HCT116 (cell line): ENCODE measurements around the gene OR10H5. TPM values are rescaled to one million over a fixed set of nuclear protein-coding genes. Genes with fewer than 3 reads are reported as not detected.

Experiments used
- ATAC-seq: fragments of 200-7000 bp; cut with Tn5 transposase; 2 replicates; pipeline ENCODE4 v1.9.1; 2020; ENCODE audit warnings: mild to moderate bottlenecking, moderate library complexity
- BruUV-seq: library from RNA; stranded (reverse); fragments of 400-500 nt; replicated peaks from 2 replicates; lab custom pipeline; 2021; lab: Mats Ljungman, UMichigan
- CTCF ChIA-PET: fragments of 300-600 bp; sonication (Branson Sonifier 250); formaldehyde crosslinking; loops from one replicate; lab custom pipeline; 2021; ENCODE audit warnings: antibody characterized with exemption; lab: Charles Lee
- POLR2A ChIA-PET: fragments of 300-600, 350-600 bp; sonication (Branson Sonifier 250); formaldehyde crosslinking; loops from one replicate; lab custom pipeline; 2021; ENCODE audit warnings: antibody characterized with exemption; lab: Charles Lee
- RAD21 ChIA-PET, 2 experiments: fragments of 300-600 bp; sonication (Branson Sonifier 250); formaldehyde crosslinking; loops; one replicate each; lab custom pipeline; 2023; ENCODE audit warnings: low total read pairs in 2 of 2; ENCODE audit not compliant: uncharacterized antibody in 2 of 2, unreplicated experiment in 2 of 2, low non-redundant PET in 1 of 2; lab: Charles Lee
- DNase-seq: peaks from one replicate; pipeline ENCODE4 v3.0.0-alpha.2; 2010; ENCODE audit warnings: low read depth, low spot score
- H2AFZ ChIP-seq: fragments of 200-600 bp; shearing (Covaris generic), sonication (generic); 2 replicates; pipeline ENCODE4 v1.6.1; 2017; ENCODE audit warnings: low read depth, mixed run types, mixed read lengths, antibody characterized with exemption, low read length; ENCODE audit not compliant: poor library complexity, severe bottlenecking
- H3K27ac ChIP-seq: 2 replicates; pipeline ENCODE4 v1.5.1; 2012; ENCODE audit warnings: low read depth, low read length
- H3K27me3 ChIP-seq: fragments of 200-600 bp; sonication (generic); 2 replicates; pipeline ENCODE4 v1.6.1; 2016; ENCODE audit warnings: mixed run types, low read length, mixed read lengths; ENCODE audit not compliant: insufficient read depth
- H3K36me3 ChIP-seq, 2 experiments: fragments of 200-500 bp in 1 of 2; fragments of 200-600 bp in 1 of 2; sonication (Bioruptor generic) in 1 of 2; sonication (generic) in 1 of 2; 2 replicates each; pipeline versions ENCODE4 v1.5.1 to v1.6.1; 2014 to 2016; ENCODE audit warnings: low read length in 2 of 2, inconsistent platforms in 1 of 2, mixed read lengths in 1 of 2, mixed run types in 1 of 2; ENCODE audit not compliant: insufficient read depth in 2 of 2, control insufficient read depth in 1 of 2
- H3K4me1 ChIP-seq, 2 experiments: fragments of 200-600 bp in 1 of 2; sonication (generic) in 1 of 2; 2 replicates each; pipeline versions ENCODE4 v1.5.1 to v1.6.1; 2012 to 2017; ENCODE audit warnings: low read length in 2 of 2, inconsistent platforms in 1 of 2, mild to moderate bottlenecking in 1 of 2, mixed read lengths in 1 of 2, mixed run types in 1 of 2, moderate library complexity in 1 of 2; ENCODE audit not compliant: insufficient read depth in 2 of 2, control insufficient read depth in 1 of 2
- H3K4me2 ChIP-seq: fragments of 200-600 bp; sonication (generic); 2 replicates; pipeline ENCODE4 v1.6.1; 2017; ENCODE audit warnings: mixed run types, low read length, mixed read lengths
- H3K4me3 ChIP-seq, 2 experiments: fragments of 200-600 bp in 1 of 2; sonication (generic) in 1 of 2; replicated peaks in 1 of 2; 2 replicates each; pipeline ENCODE4 v1.5.1; 2011 to 2016; ENCODE audit warnings: low read length in 2 of 2, control low read depth in 1 of 2, low read depth in 1 of 2, mild to moderate bottlenecking in 1 of 2, mixed read lengths in 1 of 2, mixed run types in 1 of 2
- H3K79me2 ChIP-seq: fragments of 200-600 bp; sonication (generic); 2 replicates; pipeline ENCODE4 v1.6.1; 2017; ENCODE audit warnings: mild to moderate bottlenecking, mixed run types, low read length, moderate library complexity, mixed read lengths; ENCODE audit not compliant: insufficient read depth
- H3K9ac ChIP-seq: fragments of 200-600 bp; sonication (generic); 2 replicates; pipeline ENCODE4 v1.6.1; 2016; ENCODE audit warnings: low read length, mixed read lengths
- H3K9me2 ChIP-seq: fragments of 200-600 bp; sonication (generic), shearing (Covaris generic); 2 replicates; pipeline ENCODE4 v1.6.1; 2017; ENCODE audit warnings: mixed run types, mild to moderate bottlenecking, moderate library complexity; ENCODE audit not compliant: insufficient read depth
- H3K9me3 ChIP-seq, 2 experiments: fragments of 200-500 bp in 1 of 2; fragments of 200-600 bp in 1 of 2; sonication (Bioruptor generic) in 1 of 2; sonication (generic) in 1 of 2; 2 replicates each; pipeline ENCODE4 v1.6.1; 2014 to 2017; ENCODE audit warnings: low read length in 2 of 2, mixed read lengths in 2 of 2, inconsistent platforms in 1 of 2, low read depth in 1 of 2, mild to moderate bottlenecking in 1 of 2, mixed run types in 1 of 2, moderate library complexity in 1 of 2; ENCODE audit not compliant: control insufficient read depth in 1 of 2, insufficient read depth in 1 of 2
- H4K20me1 ChIP-seq: fragments of 200-600 bp; sonication (generic), shearing (Covaris generic); 2 replicates; pipeline ENCODE4 v1.6.1; 2017; ENCODE audit warnings: mixed run types, mild to moderate bottlenecking, moderate library complexity; ENCODE audit not compliant: insufficient read depth
- CBX3 ChIP-seq: IDR thresholded peaks from 2 replicates; pipeline ENCODE4 v1.6.1; 2012; ENCODE audit warnings: low read depth
- CEBPB ChIP-seq: IDR thresholded peaks from 2 replicates; pipeline ENCODE4 v1.6.1; 2012; ENCODE audit warnings: low read depth
- EGR1 ChIP-seq: IDR thresholded peaks from 2 replicates; pipeline ENCODE4 v1.6.1; 2012; ENCODE audit warnings: low read depth
- ELF1 ChIP-seq: IDR thresholded peaks from 2 replicates; pipeline ENCODE4 v1.6.1; 2012; ENCODE audit warnings: low read depth, borderline replicate concordance
- EZH2 ChIP-seq: fragments of 200-600 bp; sonication (generic); IDR thresholded peaks from 2 replicates; pipeline ENCODE4 v1.6.1; 2017; ENCODE audit warnings: antibody characterized with exemption, mixed run types
- FOSL1 ChIP-seq: IDR thresholded peaks from 2 replicates; pipeline ENCODE4 v1.6.1; 2012; ENCODE audit warnings: low read depth
- POLR2A ChIP-seq: IDR thresholded peaks from 2 replicates; pipeline ENCODE4 v1.7.0; 2011; ENCODE audit warnings: borderline replicate concordance; ENCODE audit not compliant: insufficient read depth, insufficient read length; ENCODE audit errors: extremely low read depth
- POLR2AphosphoS5 ChIP-seq: IDR thresholded peaks from 2 replicates; pipeline ENCODE4 v1.6.1; 2011; ENCODE audit warnings: mild to moderate bottlenecking, low read depth, low read length, moderate library complexity
- SRF ChIP-seq: IDR thresholded peaks from 2 replicates; pipeline ENCODE4 v1.6.1; 2012; ENCODE audit warnings: low read depth
- TCF7L2 ChIP-seq: IDR thresholded peaks from 2 replicates; pipeline ENCODE4 v1.7.0; 2011; ENCODE audit warnings: borderline replicate concordance, inconsistent platforms; ENCODE audit not compliant: insufficient read depth, insufficient read length; ENCODE audit errors: extremely low read depth
- ZNF274 ChIP-seq: fragments of 200-500 bp; sonication (Bioruptor generic); IDR thresholded peaks from 2 replicates; pipeline ENCODE4 v1.6.1; 2014; ENCODE audit warnings: mild to moderate bottlenecking, low read depth, low read length, inconsistent platforms
- intact Hi-C: fragments of 100-400 bp; cut with micrococcal nuclease; formaldehyde crosslinking; loops from 2 replicates; pipeline ENCODE4 v1.10.0; 2022
- total RNA-seq: library from RNA; stranded (reverse); gene quantifications from one replicate; pipeline ENCODE4 v1.2.1, GENCODE V29; 2021; ENCODE audit not compliant: unreplicated experiment
- TF ChIP-seq, protein P1 (sequence below): IDR thresholded peaks from 2 replicates; pipeline ENCODE4 v1.6.1; 2012; ENCODE audit warnings: low read depth
- TF ChIP-seq, protein P2 (sequence below): IDR thresholded peaks from 2 replicates; pipeline ENCODE4 v1.6.1; 2012

OR10H5 gene
- total RNA-seq, 1 experiment from 2014 or later: not detected

DNA sequence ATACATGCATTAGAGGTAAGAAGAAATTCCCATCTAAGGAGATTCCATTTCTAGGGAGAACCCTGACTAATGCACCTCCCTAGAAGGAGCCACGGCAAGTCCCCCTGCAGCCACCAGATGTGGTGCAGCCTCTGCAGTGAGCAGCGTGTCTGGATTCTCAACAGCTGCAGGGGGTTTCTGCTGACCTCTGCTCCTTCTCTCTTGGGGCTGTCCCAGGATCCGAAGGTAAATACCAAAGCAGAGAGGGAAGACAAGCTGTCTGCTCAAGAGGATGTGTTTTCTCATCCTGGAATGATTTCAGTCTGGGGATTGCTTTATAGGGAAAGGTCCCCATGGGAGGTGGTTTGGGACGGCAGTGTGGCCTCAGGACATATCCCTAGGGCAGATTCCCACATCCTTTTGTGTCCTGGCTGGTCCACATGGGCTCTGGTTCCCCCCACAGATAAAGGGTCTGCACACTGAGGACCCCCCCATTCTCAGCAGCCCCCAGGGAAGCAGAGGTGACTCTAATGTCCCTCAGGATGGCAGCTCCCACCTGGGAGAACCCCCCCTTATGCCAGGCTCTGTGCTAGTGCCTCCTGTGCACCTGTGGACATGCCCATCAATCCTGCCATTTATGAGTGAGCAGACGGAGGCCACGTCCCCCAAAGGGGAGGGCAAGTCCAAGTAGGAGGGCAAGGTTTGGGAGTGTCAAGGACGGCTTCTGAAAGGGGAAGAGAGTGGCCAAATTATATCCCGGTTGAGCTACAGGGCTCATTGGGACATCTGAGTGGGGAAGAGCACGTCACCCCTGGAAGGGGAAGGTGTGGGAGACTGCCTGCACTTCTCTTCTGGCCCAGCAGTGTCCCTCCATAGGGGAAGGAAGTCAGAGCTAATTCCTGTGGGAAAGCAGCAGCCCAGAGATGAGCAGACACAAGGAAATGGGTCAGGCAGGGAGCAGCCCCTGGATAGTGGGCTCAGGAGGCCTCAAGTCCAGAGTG is 10.2 kb upstream of the OR10H5 start:
- H4K20me1 ChIP-seq: no peaks in the 10 kb centered on the region
- no peak overlapping the region for H2AFZ ChIP-seq
- H3K9ac ChIP-seq: no peak overlapping the region
- CTCF ChIA-PET: no interaction called here
- DNase-seq (no peak), ATAC-seq (no peak)
- POLR2A ChIA-PET: no interaction called here
- no peaks in the 10 kb centered on the region for H3K79me2 ChIP-seq
- no peaks in the 10 kb centered on the region for H3K36me3 ChIP-seq
- no TSS peak for BruUV-seq
- peaks cover 9 to 14% of the 10 kb centered on the region in 2 experiments; a peak in 3 of 4 replicates for H3K4me1 ChIP-seq
- no peaks in the 10 kb centered on the region for H3K9me2 ChIP-seq
- no peaks in the 10 kb centered on the region for H3K9me3 ChIP-seq
- peaks cover 23% of the 10 kb centered on the region; the same call in 1 of the 2 replicates for H3K27me3 ChIP-seq
- no peak overlapping the region for H3K4me3 ChIP-seq
- no peak overlapping the region for H3K4me2 ChIP-seq
- intact Hi-C loops: no loop called here
- RAD21 ChIA-PET: no interaction called here
- H3K27ac ChIP-seq: no peak overlapping the region
- TF ChIP-seq FOSL1: no peak
- TF ChIP-seq CBX3: no peak
- TF ChIP-seq POLR2AphosphoS5: no peak
- no peak for TF ChIP-seq POLR2A
- TF ChIP-seq, all 23 proteins: peak for 0

DNA sequence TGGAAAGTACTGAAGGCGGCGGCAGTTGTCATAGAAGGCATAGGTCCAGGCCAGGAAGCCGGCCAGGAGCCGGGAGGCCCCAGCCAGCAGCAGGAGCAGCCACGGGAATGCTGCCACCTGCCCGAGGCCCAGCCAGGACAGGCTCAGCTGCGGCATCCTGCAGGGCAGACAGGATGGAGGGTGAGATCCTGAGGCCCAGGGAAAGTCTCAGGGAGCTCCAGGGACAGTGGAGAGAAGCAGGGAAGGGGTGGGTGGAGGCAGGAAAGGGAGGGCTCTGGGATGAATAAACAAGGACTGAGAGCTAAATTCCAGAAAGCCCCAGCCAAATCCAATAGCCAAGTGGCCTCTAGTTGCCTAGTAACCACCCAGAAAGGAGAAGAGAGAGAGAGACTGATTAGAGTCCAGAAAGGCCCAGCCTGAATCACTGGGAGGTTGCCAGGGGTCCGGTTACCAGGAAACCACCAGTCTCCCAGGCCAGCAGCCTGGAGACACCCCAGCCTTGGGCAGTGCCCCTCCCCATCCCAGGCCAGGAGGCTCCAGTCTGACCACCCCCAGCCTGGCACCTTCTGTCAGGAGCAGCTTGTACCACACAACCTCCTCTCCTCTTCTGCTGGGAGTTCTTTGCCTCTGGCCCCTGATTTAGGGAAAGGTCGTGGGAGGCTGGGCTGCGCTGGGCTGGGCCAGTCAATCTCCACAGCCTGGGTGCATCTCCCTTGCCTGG is 7.5 kb upstream of the OR10H5 start:
- ChIA-PET RAD21 (no interaction called here), CTCF (no interaction called here), POLR2A (no interaction called here)
- Histone ChIP-seq H3K9ac (no peak overlapping the region), H2AFZ (no peak overlapping the region), H3K27ac (no peak overlapping the region), H4K20me1 (no peaks in the 10 kb centered on the region), H3K4me1 (peaks cover 9 to 14% of the 10 kb centered on the region in 2 experiments; a peak in 3 of 4 replicates), H3K27me3 (peaks cover 23% of the 10 kb centered on the region; the same call in 1 of the 2 replicates), H3K36me3 (no peaks in the 10 kb centered on the region), H3K4me3 (no peak overlapping the region), H3K79me2 (no peaks in the 10 kb centered on the region), H3K9me3 (no peaks in the 10 kb centered on the region), H3K9me2 (no peaks in the 10 kb centered on the region), H3K4me2 (no peak overlapping the region)
- DNase-seq (no peak), ATAC-seq (peak; percentile 26)
- intact Hi-C loops: no loop called here
- BruUV-seq: no TSS peak
- TF ChIP-seq TCF7L2 (no peak), SRF (no peak), EGR1 (no peak), CEBPB (no peak), EZH2 (no peak), POLR2AphosphoS5 (no peak), ZNF274 (no peak), ELF1 (no peak)
- TF ChIP-seq, protein P1, sequence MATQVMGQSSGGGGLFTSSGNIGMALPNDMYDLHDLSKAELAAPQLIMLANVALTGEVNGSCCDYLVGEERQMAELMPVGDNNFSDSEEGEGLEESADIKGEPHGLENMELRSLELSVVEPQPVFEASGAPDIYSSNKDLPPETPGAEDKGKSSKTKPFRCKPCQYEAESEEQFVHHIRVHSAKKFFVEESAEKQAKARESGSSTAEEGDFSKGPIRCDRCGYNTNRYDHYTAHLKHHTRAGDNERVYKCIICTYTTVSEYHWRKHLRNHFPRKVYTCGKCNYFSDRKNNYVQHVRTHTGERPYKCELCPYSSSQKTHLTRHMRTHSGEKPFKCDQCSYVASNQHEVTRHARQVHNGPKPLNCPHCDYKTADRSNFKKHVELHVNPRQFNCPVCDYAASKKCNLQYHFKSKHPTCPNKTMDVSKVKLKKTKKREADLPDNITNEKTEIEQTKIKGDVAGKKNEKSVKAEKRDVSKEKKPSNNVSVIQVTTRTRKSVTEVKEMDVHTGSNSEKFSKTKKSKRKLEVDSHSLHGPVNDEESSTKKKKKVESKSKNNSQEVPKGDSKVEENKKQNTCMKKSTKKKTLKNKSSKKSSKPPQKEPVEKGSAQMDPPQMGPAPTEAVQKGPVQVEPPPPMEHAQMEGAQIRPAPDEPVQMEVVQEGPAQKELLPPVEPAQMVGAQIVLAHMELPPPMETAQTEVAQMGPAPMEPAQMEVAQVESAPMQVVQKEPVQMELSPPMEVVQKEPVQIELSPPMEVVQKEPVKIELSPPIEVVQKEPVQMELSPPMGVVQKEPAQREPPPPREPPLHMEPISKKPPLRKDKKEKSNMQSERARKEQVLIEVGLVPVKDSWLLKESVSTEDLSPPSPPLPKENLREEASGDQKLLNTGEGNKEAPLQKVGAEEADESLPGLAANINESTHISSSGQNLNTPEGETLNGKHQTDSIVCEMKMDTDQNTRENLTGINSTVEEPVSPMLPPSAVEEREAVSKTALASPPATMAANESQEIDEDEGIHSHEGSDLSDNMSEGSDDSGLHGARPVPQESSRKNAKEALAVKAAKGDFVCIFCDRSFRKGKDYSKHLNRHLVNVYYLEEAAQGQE: no peak
- TF ChIP-seq, protein P2, sequence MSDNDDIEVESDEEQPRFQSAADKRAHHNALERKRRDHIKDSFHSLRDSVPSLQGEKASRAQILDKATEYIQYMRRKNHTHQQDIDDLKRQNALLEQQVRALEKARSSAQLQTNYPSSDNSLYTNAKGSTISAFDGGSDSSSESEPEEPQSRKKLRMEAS: no peak
